ENCODE results near the gene C2CD2L.

GRCh38 chr11:119118227-119118626 lies 11.1 kb downstream of the C2CD2L start:
- no peak for TF ChIP-seq JUND (IDR thresholded peaks at IDR 0.05; ENCODE audit: low read depth, low read length)
- no peak for TF ChIP-seq CTCF (IDR thresholded peaks at IDR 0.05 in 2 of 3, conservative IDR thresholded peaks at IDR 0.05 in 1 of 3; ENCODE audit: control insufficient read depth in 2 of 3, extremely low read depth in 1 of 3, insufficient read depth in 1 of 3, low read depth in 3 of 3, low read length in 3 of 3)
- TF ChIP-seq EZH2 (IDR thresholded peaks at IDR 0.05; ENCODE audit: borderline replicate concordance, control insufficient read depth, low read depth, low read length) = no peak
- no peak for TF ChIP-seq ESRRA (IDR thresholded peaks at IDR 0.05; ENCODE audit: low read length)
- TF ChIP-seq MXI1 (IDR thresholded peaks at IDR 0.05; ENCODE audit: low read depth, low read length) = no peak
- TF ChIP-seq CEBPB (IDR thresholded peaks at IDR 0.05; ENCODE audit: borderline replicate concordance in 1 of 2, low read depth in 2 of 2, low read length in 2 of 2) = no peak
- TF ChIP-seq PKNOX1 (IDR thresholded peaks at IDR 0.05) = no peak
- TF ChIP-seq RCOR1 (conservative IDR thresholded peaks at IDR 0.05; ENCODE audit: low read depth, low read length) = no peak
- TF ChIP-seq POLR2A (IDR thresholded peaks at IDR 0.05; ENCODE audit: low read depth, low read length) = no peak
- TF ChIP-seq RAD21 (IDR thresholded peaks at IDR 0.05; ENCODE audit: insufficient read depth, low read depth, low read length) = no peak
- TF ChIP-seq USF2 (IDR thresholded peaks at IDR 0.05; ENCODE audit: borderline replicate concordance, low read depth, low read length) = no peak
- no peak for TF ChIP-seq PML (IDR thresholded peaks at IDR 0.05; ENCODE audit: low read length)
